Progenitor cell of endocrine pancreas (in vitro differentiated cells): ENCODE results near the gene SLC22A31. TPM values are rescaled to one million over a fixed set of nuclear protein-coding genes. Genes with fewer than 3 reads are reported as not detected.

ENCODE experiments used
- DNase-seq: peaks from one replicate; pipeline ENCODE4 v3.0.0; 2021; ENCODE audit warnings: low spot score; ENCODE audit not compliant: unreplicated experiment
- H3K27ac Mint-ChIP-seq: 2 replicates; pipeline ENCODE4 v1.8.0; 2021; ENCODE audit warnings: mild to moderate bottlenecking, moderate library complexity, mixed read lengths
- H3K27me3 Mint-ChIP-seq: 2 replicates; pipeline ENCODE4 v1.8.0; 2021; ENCODE audit warnings: mixed read lengths
- H3K36me3 Mint-ChIP-seq: 2 replicates; pipeline ENCODE4 v1.8.0; 2022; ENCODE audit warnings: mixed read lengths; ENCODE audit not compliant: insufficient read depth
- H3K4me1 Mint-ChIP-seq: 2 replicates; pipeline ENCODE4 v1.8.0; 2021; ENCODE audit warnings: low read depth, mixed read lengths
- H3K4me3 Mint-ChIP-seq: 2 replicates; pipeline ENCODE4 v1.8.0; 2021; ENCODE audit warnings: low read depth, mild to moderate bottlenecking, moderate library complexity, mixed read lengths
- H3K9me3 Mint-ChIP-seq: 2 replicates; pipeline ENCODE4 v1.8.0; 2021; ENCODE audit warnings: low read depth, mixed read lengths
- CTCF ChIP-seq: fragments of 200-600 bp; sonication (generic); IDR thresholded peaks from one replicate; pipeline ENCODE4 v1.5.0; 2021; ENCODE audit warnings: antibody characterized with exemption, mild to moderate bottlenecking; ENCODE audit not compliant: unreplicated experiment
- total RNA-seq: library from RNA; stranded (reverse); gene quantifications from 2 replicates; pipeline ENCODE4 v1.2.1, GENCODE V29; 2021

The SLC22A31 gene
- total RNA-seq, 1 donor from 2014 or later: 6.9 TPM

- Mint-ChIP-seq H3K9me3 (peaks cover 26% of the 10 kb centered on the region), H3K36me3 (peaks cover 66% of the 10 kb centered on the region), H3K27ac (no peak overlapping the region), H3K27me3 (no peaks in the 10 kb centered on the region), H3K4me3 (no peak overlapping the region), H3K4me1 (no peaks in the 10 kb centered on the region)
- TF ChIP-seq CTCF: no peak
- DNase-seq: no peak
Observed at GRCh38 chr16:89233678-89234490, 33.5 kb upstream of the SLC22A31 start.

GRCh38 chr16:89232107-89232506, 31.8 kb upstream of the SLC22A31 start:
- H3K4me1 Mint-ChIP-seq: no peaks in the 10 kb centered on the region
- TF ChIP-seq CTCF: no peak
- H3K36me3 Mint-ChIP-seq: peaks cover 81% of the 10 kb centered on the region
- DNase-seq: no peak
- no peak overlapping the region for H3K27ac Mint-ChIP-seq
- no peaks in the 10 kb centered on the region for H3K27me3 Mint-ChIP-seq
- no peak overlapping the region for H3K4me3 Mint-ChIP-seq
- H3K9me3 Mint-ChIP-seq: peaks cover 39% of the 10 kb centered on the region

- peaks cover 48% of the 10 kb centered on the region for H3K9me3 Mint-ChIP-seq
- H3K27me3 Mint-ChIP-seq: no peaks in the 10 kb centered on the region
- no peaks in the 10 kb centered on the region for H3K4me1 Mint-ChIP-seq
- no peak overlapping the region for H3K27ac Mint-ChIP-seq
- no peak for TF ChIP-seq CTCF
- no peak for DNase-seq
- peaks cover 90% of the 10 kb centered on the region for H3K36me3 Mint-ChIP-seq
- no peak overlapping the region for H3K4me3 Mint-ChIP-seq
Observed at GRCh38 chr16:89230255-89230654, 29.9 kb upstream of the SLC22A31 start.

GRCh38 chr16:89224665-89225064, 24.3 kb upstream of the SLC22A31 start:
- Mint-ChIP-seq H3K27ac (no peak overlapping the region), H3K36me3 (peaks cover 65% of the 10 kb centered on the region), H3K4me1 (no peaks in the 10 kb centered on the region), H3K4me3 (no peak overlapping the region), H3K27me3 (no peaks in the 10 kb centered on the region), H3K9me3 (peaks cover 38% of the 10 kb centered on the region)
- DNase-seq: no peak
- TF ChIP-seq CTCF: no peak

GRCh38 chr16:89222931-89223330, 22.6 kb upstream of the SLC22A31 start:
- no peak for TF ChIP-seq CTCF
- peaks cover 50% of the 10 kb centered on the region for H3K36me3 Mint-ChIP-seq
- no peaks in the 10 kb centered on the region for H3K27me3 Mint-ChIP-seq
- H3K9me3 Mint-ChIP-seq: peaks cover 24% of the 10 kb centered on the region
- peaks cover 5% of the 10 kb centered on the region for H3K4me1 Mint-ChIP-seq
- no peak overlapping the region for H3K4me3 Mint-ChIP-seq
- no peak overlapping the region for H3K27ac Mint-ChIP-seq
- DNase-seq: no peak
